B cell (primary cell): ENCODE data around the gene EGFR.

Experiments used
- CTCF ChIP-seq: fragments of 200-600 bp; IDR thresholded peaks from one replicate; pipeline ENCODE4 v1.8.0; 2022; ENCODE audit warnings: antibody characterized with exemption, mild to moderate bottlenecking
- EZH2 ChIP-seq: IDR thresholded peaks from 2 replicates; pipeline ENCODE4 v1.6.1; 2012; ENCODE audit warnings: borderline replicate concordance, low read depth, mild to moderate bottlenecking, moderate library complexity, low read length; ENCODE audit not compliant: insufficient read depth, poor library complexity, severe bottlenecking

GRCh38 chr7:55082228-55082603 lies 63.4 kb downstream of the EGFR start:
- TF ChIP-seq CTCF (no peak), EZH2 (no peak)
